ENCODE results near the gene ABCC3.

The ABCC3 gene

GRCh38 chr17:50598487-50598886, 36.2 kb upstream of the ABCC3 start:
- no peak for DNase-seq (ENCODE audit: low read depth)
- H3K4me3 ChIP-seq (ENCODE audit: low read depth, low read length), result no peak overlapping the region
- no peak for TF ChIP-seq CTCF (conservative IDR thresholded peaks at IDR 0.05; ENCODE audit: low read depth, low read length)

- no peak for TF ChIP-seq CTCF (conservative IDR thresholded peaks at IDR 0.05; ENCODE audit: low read depth, low read length)
- H3K4me3 ChIP-seq (ENCODE audit: low read depth, low read length), result no peak overlapping the region
- DNase-seq (ENCODE audit: low read depth), result no peak
Measured at GRCh38 chr17:50599606-50600005, 35.1 kb upstream of the ABCC3 start.

GRCh38 chr17:50601823-50602375, 32.8 kb upstream of the ABCC3 start:
- no peak overlapping the region for H3K4me3 ChIP-seq (ENCODE audit: low read depth, low read length)
- no peak for TF ChIP-seq CTCF (conservative IDR thresholded peaks at IDR 0.05; ENCODE audit: low read depth, low read length)
- DNase-seq (ENCODE audit: low read depth), result no peak

GRCh38 chr17:50602836-50603235, 31.8 kb upstream of the ABCC3 start:
- no peak for DNase-seq (ENCODE audit: low read depth)
- no peak for TF ChIP-seq CTCF (conservative IDR thresholded peaks at IDR 0.05; ENCODE audit: low read depth, low read length)
- H3K4me3 ChIP-seq (ENCODE audit: low read depth, low read length), result no peak overlapping the region

GRCh38 chr17:50603340-50603739, 31.3 kb upstream of the ABCC3 start:
- H3K4me3 ChIP-seq (ENCODE audit: low read depth, low read length), result no peak overlapping the region

GRCh38 chr17:50604513-50604912, 30.2 kb upstream of the ABCC3 start:
- DNase-seq (ENCODE audit: low read depth), result peak; percentile 46
- TF ChIP-seq CTCF (conservative IDR thresholded peaks at IDR 0.05; ENCODE audit: low read depth, low read length), result no peak
- no peak overlapping the region for H3K4me3 ChIP-seq (ENCODE audit: low read depth, low read length)

More at GRCh38 chr17:50603340-50603739, 31.3 kb upstream of the ABCC3 start:
- no peak for DNase-seq (ENCODE audit: low read depth)
- peak; percentile 5 for TF ChIP-seq CTCF (conservative IDR thresholded peaks at IDR 0.05; ENCODE audit: low read depth, low read length)

GRCh38 chr17:50605429-50605828, 29.3 kb upstream of the ABCC3 start:
- TF ChIP-seq CTCF (conservative IDR thresholded peaks at IDR 0.05; ENCODE audit: low read depth, low read length), result no peak
- no peak for DNase-seq (ENCODE audit: low read depth)
- H3K4me3 ChIP-seq (ENCODE audit: low read depth, low read length), result no peak overlapping the region

All from choroid plexus epithelial cell (primary cell).